ENCODE data around the gene ARL14EP. TPM values are rescaled to one million over a fixed set of nuclear protein-coding genes. Genes with fewer than 3 reads are reported as not detected.

ARL14EP gene
- 10 to 100 TPM; 20.1 to 20.7 TPM for total RNA-seq
- 10 to 100 TPM; 44.1 to 57.3 (median 49.9) TPM for polyA plus RNA-seq (ENCODE audit: insufficient read length in 6 of 6)
- long read RNA-seq, donor 1, transcript ARL14EP-201 (4 exons, 2,430 nt) = major isoform, 18 of 27 reads
- long read RNA-seq, donor 1, transcript ARL14EP-203 (2 exons, 587 nt) = minor isoform, 8 of 27 reads
- long read RNA-seq, donor 1, partial matches to known transcripts = 0 of 27 reads
- long read RNA-seq, donor 1, other reads (novel, unspliced or antisense) = 0 of 27 reads
- long read RNA-seq, donor 2, transcript ARL14EP-203 (2 exons, 587 nt) = minor isoform, 7 of 46 reads
- long read RNA-seq, donor 2, transcript ARL14EP-201 (4 exons, 2,430 nt) = major isoform, 15 of 46 reads
- long read RNA-seq, donor 2, partial matches to known transcripts = 21 of 46 reads
- long read RNA-seq, donor 2, other reads (novel, unspliced or antisense) = 0 of 46 reads
- long read RNA-seq, donor 3, transcript ARL14EP-201 (4 exons, 2,430 nt) = major isoform, 12 of 15 reads
- long read RNA-seq, donor 3, partial matches to known transcripts = 0 of 15 reads
- long read RNA-seq, donor 3, other reads (novel, unspliced or antisense) = 0 of 15 reads
- long read RNA-seq, donor 4, transcript ARL14EP-201 (4 exons, 2,430 nt) = major isoform, 8 of 17 reads
- long read RNA-seq, donor 4, transcript ARL14EP-203 (2 exons, 587 nt) = minor isoform, 6 of 17 reads
- long read RNA-seq, donor 4, partial matches to known transcripts = 3 of 17 reads
- long read RNA-seq, donor 4, other reads (novel, unspliced or antisense) = 0 of 17 reads
- long read RNA-seq, donor 5, transcript ARL14EP-201 (4 exons, 2,430 nt) = major isoform, 17 of 17 reads
- long read RNA-seq, donor 5, partial matches to known transcripts = 0 of 17 reads
- long read RNA-seq, donor 5, other reads (novel, unspliced or antisense) = 0 of 17 reads
- long read RNA-seq, donor 6, transcript ARL14EP-201 (4 exons, 2,430 nt) = major isoform, 16 of 19 reads
- long read RNA-seq, donor 6, partial matches to known transcripts = 0 of 19 reads
- long read RNA-seq, donor 6, other reads (novel, unspliced or antisense) = 0 of 19 reads
- long read RNA-seq, donor 7, transcript ARL14EP-201 (4 exons, 2,430 nt) = major isoform, 8 of 13 reads
- long read RNA-seq, donor 7, transcript ARL14EP-203 (2 exons, 587 nt) = minor isoform, 5 of 13 reads
- long read RNA-seq, donor 7, partial matches to known transcripts = 0 of 13 reads
- long read RNA-seq, donor 7, other reads (novel, unspliced or antisense) = 0 of 13 reads
- long read RNA-seq, donor 8, transcript ARL14EP-203 (2 exons, 587 nt) = minor isoform, 8 of 27 reads
- long read RNA-seq, donor 8, transcript ARL14EP-201 (4 exons, 2,430 nt) = major isoform, 13 of 27 reads
- long read RNA-seq, donor 8, partial matches to known transcripts = 6 of 27 reads
- long read RNA-seq, donor 8, other reads (novel, unspliced or antisense) = 0 of 27 reads
- long read RNA-seq, donor 9 = 0 reads
- long read RNA-seq, donor 10, transcript ARL14EP-201 (4 exons, 2,430 nt) = major isoform, 5 of 11 reads
- long read RNA-seq, donor 10, partial matches to known transcripts = 1 of 11 reads
- long read RNA-seq, donor 10, other reads (novel, unspliced or antisense) = 3 of 11 reads
- long read RNA-seq, donor 11, transcript ARL14EP-203 (2 exons, 587 nt) = minor isoform, 8 of 32 reads
- long read RNA-seq, donor 11, transcript ARL14EP-201 (4 exons, 2,430 nt) = major isoform, 16 of 32 reads
- long read RNA-seq, donor 11, partial matches to known transcripts = 8 of 32 reads
- long read RNA-seq, donor 11, other reads (novel, unspliced or antisense) = 0 of 32 reads
- long read RNA-seq, donor 12, transcript ARL14EP-201 (4 exons, 2,430 nt) = major isoform, 18 of 21 reads
- long read RNA-seq, donor 12, partial matches to known transcripts = 0 of 21 reads
- long read RNA-seq, donor 12, other reads (novel, unspliced or antisense) = 0 of 21 reads

GRCh38 chr11:30322826-30323710, at the start of gene ARL14EP:
Gene ARL14EP (plus strand): TSS chr11:30323104. CDS start chr11:30330949, 7,845 bp downstream.
- no peaks in the 10 kb centered on the region for H3K9me3 ChIP-seq
- intact Hi-C loops (cut with DNase I) = no loop called here
- H3K27me3 ChIP-seq = peaks cover 0 to 4% of the 10 kb centered on the region in 2 donors
- H3K4me1 ChIP-seq = peaks cover 0 to 42% of the 10 kb centered on the region in 2 donors
- ATAC-seq (peak; percentile 100), DNase-seq (peak; percentile 88 to 96 (median 94))
- no peaks in the 10 kb centered on the region for H3K36me3 ChIP-seq
- peak within 1 kb of the TSS; percentile 84 to 88 for H3K27ac ChIP-seq
- no peak for TF ChIP-seq CTCF (IDR thresholded peaks at IDR 0.05)
- peak within 1 kb of the TSS; percentile 68 to 71 for H3K4me3 ChIP-seq

DNA sequence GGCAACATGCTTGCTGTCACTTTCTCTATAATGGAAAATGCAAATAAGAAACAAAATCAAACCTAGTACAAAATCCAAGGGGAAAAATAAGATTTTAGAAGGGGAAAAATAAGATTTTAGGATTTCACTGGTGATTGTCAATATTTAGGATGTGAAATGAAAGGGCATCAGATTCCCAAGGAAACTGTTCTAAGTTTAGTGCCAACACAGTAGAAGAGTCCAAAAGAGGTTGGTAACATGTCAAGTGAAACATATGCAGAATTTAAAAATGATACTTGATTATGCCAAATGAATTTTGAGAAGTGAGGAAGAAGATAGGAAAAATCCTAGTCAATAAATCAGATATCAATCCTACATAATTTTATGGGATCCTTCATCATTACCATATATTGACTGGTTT, 45.7 kb upstream of the ARL14EP start:
- intact Hi-C loops (cut with DNase I) = no loop called here

GRCh38 chr11:30279796-30280195, 43.1 kb upstream of the ARL14EP start:
- no peak overlapping the region for H3K4me3 ChIP-seq
- TF ChIP-seq CTCF (IDR thresholded peaks at IDR 0.05) = no peak
- H3K4me1 ChIP-seq = no peaks in the 10 kb centered on the region
- H3K36me3 ChIP-seq = no peaks in the 10 kb centered on the region
- no peak overlapping the region for H3K27ac ChIP-seq
- ATAC-seq (no peak), DNase-seq (no peak)
- no peaks in the 10 kb centered on the region for H3K27me3 ChIP-seq
- intact Hi-C loops (cut with DNase I) = no loop called here
- no peaks in the 10 kb centered on the region for H3K9me3 ChIP-seq

More for the DNA sequence above, 45.7 kb upstream of the ARL14EP start:
- H3K4me3 ChIP-seq = no peak overlapping the region
- H3K4me1 ChIP-seq = no peaks in the 10 kb centered on the region
- DNase-seq (no peak), ATAC-seq (no peak)
- H3K36me3 ChIP-seq = no peaks in the 10 kb centered on the region
- H3K27me3 ChIP-seq = no peaks in the 10 kb centered on the region
- H3K9me3 ChIP-seq = no peaks in the 10 kb centered on the region
- no peak for TF ChIP-seq CTCF (IDR thresholded peaks at IDR 0.05)
- H3K27ac ChIP-seq = no peak overlapping the region

Measured in left lung (tissue), 14 donors.